KOPT-K1 (cell line): ENCODE results near the gene EYA4.

ENCODE experiments used
- H3K27ac ChIP-seq: fragments of 200-600 bp; sonication (generic); 2 replicates; pipeline ENCODE4 v1.5.1; 2016; ENCODE audit warnings: antibody characterized with exemption, mild to moderate bottlenecking, low read depth, low read length; ENCODE audit not compliant: poor library complexity, severe bottlenecking
- H3K36me3 ChIP-seq: fragments of 200-600 bp; sonication (generic); 2 replicates; pipeline ENCODE4 v1.5.1; 2017; ENCODE audit warnings: antibody characterized with exemption, mild to moderate bottlenecking, low read length, moderate library complexity; ENCODE audit not compliant: insufficient read depth
- H3K9me3 ChIP-seq: fragments of 200-600 bp; sonication (generic); 2 replicates; pipeline ENCODE4 v1.5.1; 2017; ENCODE audit warnings: antibody characterized with exemption, low read length, mild to moderate bottlenecking; ENCODE audit not compliant: insufficient read depth, poor library complexity, severe bottlenecking

Gene EYA4

GRCh38 chr6:133502441-133503335, 261.5 kb downstream of the EYA4 start:
- H3K27ac ChIP-seq: no peak overlapping the region
- H3K9me3 ChIP-seq: no peaks in the 10 kb centered on the region
- no peaks in the 10 kb centered on the region for H3K36me3 ChIP-seq

- H3K9me3 ChIP-seq: no peaks in the 10 kb centered on the region
- no peak overlapping the region for H3K27ac ChIP-seq
- H3K36me3 ChIP-seq: no peaks in the 10 kb centered on the region
Observed at GRCh38 chr6:133503336-133503729, 262.2 kb downstream of the EYA4 start.

DNA sequence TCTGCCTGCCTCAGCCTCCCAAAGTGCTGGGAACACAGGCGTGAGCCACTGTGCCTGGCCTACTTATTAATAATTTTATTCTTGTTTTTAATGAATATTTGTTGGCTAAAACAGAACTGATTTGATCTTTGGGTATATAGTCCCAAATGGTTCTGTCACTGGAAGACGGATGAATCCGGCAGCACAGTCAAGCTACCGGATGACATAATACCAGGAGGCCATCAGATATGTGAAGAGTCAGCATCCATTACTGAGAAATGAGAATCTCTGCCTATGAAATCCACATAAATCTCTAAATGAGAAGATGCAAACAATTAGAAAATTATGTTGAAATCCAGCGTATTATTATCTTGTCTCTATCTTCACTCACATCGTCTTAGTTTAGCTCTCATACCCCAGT, 263.0 kb downstream of the EYA4 start:
- H3K36me3 ChIP-seq: no peaks in the 10 kb centered on the region
- H3K9me3 ChIP-seq: no peaks in the 10 kb centered on the region
- H3K27ac ChIP-seq: no peak overlapping the region

DNA sequence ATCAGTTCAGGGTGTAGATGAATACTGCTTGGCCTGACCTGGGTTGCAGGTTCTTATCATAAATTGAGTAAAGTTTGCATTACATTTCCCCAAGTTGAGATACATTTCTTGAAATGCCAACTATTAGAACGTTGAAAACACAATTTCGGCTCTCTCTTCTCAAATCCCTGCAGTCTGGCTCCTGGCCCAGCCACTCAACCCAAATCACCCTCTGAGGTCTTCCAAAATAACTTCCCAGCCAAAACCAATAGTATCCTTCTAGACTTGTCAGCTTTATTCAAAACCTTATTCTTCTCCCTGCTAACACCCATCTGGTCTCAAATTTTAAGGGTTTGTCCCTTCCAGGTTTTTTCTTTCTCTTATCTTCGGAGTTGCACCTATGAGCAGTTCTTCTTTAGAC, 263.6 kb downstream of the EYA4 start:
- Histone ChIP-seq H3K36me3 (no peaks in the 10 kb centered on the region), H3K9me3 (no peaks in the 10 kb centered on the region), H3K27ac (no peak overlapping the region)

DNA sequence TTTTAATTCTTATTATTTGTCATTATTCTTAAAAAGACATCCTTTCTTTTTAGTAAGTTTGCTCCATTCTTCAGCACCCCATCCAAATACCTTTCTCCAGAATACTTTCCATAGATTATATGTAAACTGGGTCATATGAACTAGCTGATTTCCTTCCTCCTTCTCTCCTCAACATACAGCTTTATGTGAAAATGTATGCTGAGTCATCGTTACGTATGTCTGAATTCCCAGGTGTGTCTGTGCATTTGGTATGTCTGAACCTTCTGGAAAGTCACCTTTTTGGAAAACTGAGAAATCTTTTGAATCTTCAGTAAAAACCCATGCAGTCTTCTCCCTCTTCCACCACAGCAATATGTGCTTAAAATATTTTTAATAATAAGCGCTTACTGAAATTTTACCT, 264.5 kb downstream of the EYA4 start:
- Histone ChIP-seq H3K36me3 (no peaks in the 10 kb centered on the region), H3K9me3 (no peaks in the 10 kb centered on the region)

GRCh38 chr6:133512410-133513016, 271.4 kb downstream of the EYA4 start:
- Histone ChIP-seq H3K36me3 (no peaks in the 10 kb centered on the region), H3K9me3 (no peaks in the 10 kb centered on the region), H3K27ac (no peak overlapping the region)

More for the DNA sequence above, 264.5 kb downstream of the EYA4 start:
- no peak overlapping the region for H3K27ac ChIP-seq

DNA sequence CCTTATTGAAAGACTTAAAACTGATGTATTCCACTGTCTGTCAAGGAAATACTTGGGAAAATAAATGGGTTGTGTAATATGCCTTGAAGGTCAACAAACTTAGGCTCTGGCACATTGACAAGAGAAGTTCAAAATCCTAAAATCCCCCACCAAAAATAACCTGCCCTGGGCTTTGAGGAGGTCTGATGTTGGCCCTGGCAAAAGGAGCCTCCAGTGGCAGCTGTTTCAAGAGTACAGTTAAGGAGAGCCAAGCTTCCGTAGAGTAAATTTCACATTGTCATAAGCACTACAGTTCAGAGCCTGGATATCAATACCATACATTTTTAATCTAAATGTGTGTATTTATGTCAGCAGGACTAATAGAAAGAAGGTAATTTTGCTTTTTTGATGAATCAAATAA, 282.7 kb downstream of the EYA4 start:
- Histone ChIP-seq H3K27ac (no peak overlapping the region), H3K36me3 (no peaks in the 10 kb centered on the region), H3K9me3 (no peaks in the 10 kb centered on the region)

- Histone ChIP-seq H3K27ac (no peak overlapping the region), H3K9me3 (no peaks in the 10 kb centered on the region), H3K36me3 (no peaks in the 10 kb centered on the region)
Observed at GRCh38 chr6:133526436-133526835, 285.3 kb downstream of the EYA4 start.

GRCh38 chr6:133528566-133528965, 287.4 kb downstream of the EYA4 start:
- no peaks in the 10 kb centered on the region for H3K9me3 ChIP-seq
- no peaks in the 10 kb centered on the region for H3K36me3 ChIP-seq
- no peak overlapping the region for H3K27ac ChIP-seq

- Histone ChIP-seq H3K9me3 (no peaks in the 10 kb centered on the region), H3K27ac (no peak overlapping the region), H3K36me3 (no peaks in the 10 kb centered on the region)
Observed at GRCh38 chr6:133532908-133533307, 291.8 kb downstream of the EYA4 start.

GRCh38 chr6:133539502-133540259, 298.5 kb downstream of the EYA4 start:
- Histone ChIP-seq H3K27ac (no peak overlapping the region), H3K36me3 (no peaks in the 10 kb centered on the region)

DNA sequence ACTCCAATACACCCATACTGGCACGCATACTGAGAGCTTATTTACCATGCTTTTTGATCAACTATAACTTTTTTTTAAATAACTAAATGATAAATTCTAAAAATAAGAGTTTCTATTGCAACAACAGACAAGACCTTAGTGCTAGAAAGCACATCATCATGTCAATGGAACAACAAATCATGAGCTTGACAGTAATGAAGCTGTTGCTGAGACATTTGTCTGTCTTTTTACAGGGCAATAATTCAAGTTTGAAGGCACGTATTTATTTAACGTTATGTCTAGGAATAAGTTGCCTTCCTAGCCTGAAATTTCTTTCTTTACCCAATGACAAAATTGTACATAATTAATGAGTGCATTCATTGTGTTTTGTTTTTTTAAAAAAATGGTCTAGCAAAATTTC, 299.2 kb downstream of the EYA4 start:
- no peaks in the 10 kb centered on the region for H3K36me3 ChIP-seq
- H3K27ac ChIP-seq: no peak overlapping the region
- H3K9me3 ChIP-seq: no peaks in the 10 kb centered on the region

More at GRCh38 chr6:133539502-133540259, 298.5 kb downstream of the EYA4 start:
- H3K9me3 ChIP-seq: no peaks in the 10 kb centered on the region

DNA sequence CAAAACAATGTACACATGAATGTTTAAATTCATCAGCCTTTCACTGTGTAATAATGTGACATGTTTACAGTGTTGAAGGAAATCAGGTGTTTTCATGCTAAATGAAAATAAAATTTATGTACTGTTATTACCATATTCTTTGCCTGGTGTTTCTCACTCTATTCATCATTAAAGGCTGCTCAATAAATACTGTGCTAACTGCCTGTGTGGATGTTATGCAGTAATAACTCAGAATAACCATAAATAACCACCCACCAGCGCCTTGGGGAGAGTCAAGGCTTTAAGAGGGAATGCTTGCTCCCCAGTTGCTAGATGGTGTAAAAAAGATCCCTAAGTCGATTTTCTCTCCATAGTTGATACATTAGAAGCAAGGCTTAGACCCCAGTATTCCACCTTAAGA, 299.9 kb downstream of the EYA4 start:
- Histone ChIP-seq H3K36me3 (no peaks in the 10 kb centered on the region), H3K9me3 (no peaks in the 10 kb centered on the region), H3K27ac (no peak overlapping the region)

GRCh38 chr6:133542056-133542821, 301.1 kb downstream of the EYA4 start:
- H3K9me3 ChIP-seq: no peaks in the 10 kb centered on the region
- no peaks in the 10 kb centered on the region for H3K36me3 ChIP-seq
- no peak overlapping the region for H3K27ac ChIP-seq

DNA sequence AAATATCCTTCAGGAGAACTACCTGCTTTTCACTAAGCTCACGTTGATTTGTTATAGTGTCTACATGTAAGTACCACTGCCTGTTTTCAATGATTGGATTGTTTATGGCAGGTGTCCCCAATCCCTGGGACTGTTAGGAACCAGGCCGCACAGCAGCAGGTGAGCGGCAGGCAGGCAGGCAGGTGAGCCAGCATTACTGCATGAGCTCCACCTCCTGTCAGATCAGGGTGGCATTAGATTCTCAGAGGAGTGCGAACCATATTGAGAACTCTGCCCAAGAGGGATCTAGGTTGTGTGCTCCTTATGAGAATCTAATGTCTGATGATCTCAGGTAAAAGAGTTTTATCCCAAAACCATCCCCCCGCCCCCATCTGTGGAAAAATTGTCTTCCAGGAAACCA, 303.3 kb downstream of the EYA4 start:
- no peak overlapping the region for H3K27ac ChIP-seq
- H3K9me3 ChIP-seq: no peaks in the 10 kb centered on the region
- no peaks in the 10 kb centered on the region for H3K36me3 ChIP-seq
